Measurements from ENCODE around the gene ARPC1A.
A peak's percentile ranks its signal among the peaks of the same experiment; 100 is the strongest.
"Not testable (repeated sequence)": the region's sequence is repeated elsewhere in the genome, so short reads cannot be mapped to it uniquely, and the experiment has no call there.

The ARPC1A gene

DNA sequence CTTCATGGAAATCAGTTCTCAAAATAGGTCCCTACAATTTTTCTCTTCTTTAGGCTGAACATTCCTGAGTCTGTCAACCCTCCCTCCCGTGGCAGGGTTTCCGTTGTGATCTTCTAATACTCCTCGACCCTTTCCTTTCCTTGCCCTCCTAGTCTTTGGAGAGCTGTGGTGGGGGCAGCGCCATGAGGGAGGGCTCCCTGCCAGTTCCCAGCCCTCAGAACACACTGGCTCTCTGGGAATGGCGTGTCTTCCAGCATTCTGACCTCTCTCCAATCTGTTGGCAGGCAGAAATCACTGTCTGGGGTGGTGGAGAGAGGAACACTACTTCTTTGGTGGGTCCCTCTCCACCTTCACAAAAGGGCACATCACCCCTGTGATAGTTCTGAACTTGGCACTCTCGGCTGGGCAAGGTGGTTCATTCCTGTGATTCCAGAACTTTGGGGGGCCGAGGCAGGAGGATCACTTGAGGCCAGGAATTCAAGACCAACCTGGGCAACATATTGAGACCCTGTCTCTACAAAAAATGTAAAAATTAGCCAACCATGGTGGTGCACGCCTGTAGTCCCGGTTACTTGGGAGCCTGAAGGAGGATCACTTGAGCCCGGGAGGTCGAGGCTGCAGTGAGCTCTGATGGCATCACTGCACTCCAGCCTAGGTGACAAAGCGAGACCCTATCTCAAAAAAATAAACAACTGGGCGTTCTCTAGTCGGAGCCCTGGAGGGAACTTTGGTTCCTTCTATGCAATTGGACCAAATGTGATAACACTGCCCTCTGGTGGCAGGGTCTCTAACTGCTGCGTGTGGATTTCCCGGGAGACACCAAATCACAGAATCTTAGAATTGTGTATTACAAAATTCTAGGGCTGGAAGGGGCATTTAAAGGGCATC, 13.1 kb upstream of the ARPC1A start:
- Histone ChIP-seq H3K27ac (peak overlapping the region in 1 of 11 experiments; percentile 23; a peak in 1 of 22 replicates), H3K4me2 (peak overlapping the region in 9 of 11 experiments; percentile 12 to 70 (median 25); a peak in 13 of 22 replicates), H3K9ac (peak overlapping the region in 4 of 11 experiments; percentile 13 to 43 (median 16); a peak in 4 of 22 replicates), H4K20me1 (no peaks in the 10 kb centered on the region), H3K9me3 (replicated peaks in 1 of 11) (peaks cover 11 to 21% (median 15%) of the 10 kb centered on the region in 11 experiments; a peak in 20 of 22 replicates), H3K27me3 (no peaks in the 10 kb centered on the region), H3K4me3 (no peak overlapping the region), H3K4me1 (peaks cover 0 to 23% (median 19%) of the 10 kb centered on the region in 10 experiments; a peak in 16 of 20 replicates), H3K36me3 (0 out of 22 replicates have a peak, but pooled peaks cover 0 to 10% (median 0%) of the 10 kb centered on the region in 11 experiments)
- no peak for TF ChIP-seq Cebpa-rat (IDR thresholded peaks at IDR 0.05)

DNA sequence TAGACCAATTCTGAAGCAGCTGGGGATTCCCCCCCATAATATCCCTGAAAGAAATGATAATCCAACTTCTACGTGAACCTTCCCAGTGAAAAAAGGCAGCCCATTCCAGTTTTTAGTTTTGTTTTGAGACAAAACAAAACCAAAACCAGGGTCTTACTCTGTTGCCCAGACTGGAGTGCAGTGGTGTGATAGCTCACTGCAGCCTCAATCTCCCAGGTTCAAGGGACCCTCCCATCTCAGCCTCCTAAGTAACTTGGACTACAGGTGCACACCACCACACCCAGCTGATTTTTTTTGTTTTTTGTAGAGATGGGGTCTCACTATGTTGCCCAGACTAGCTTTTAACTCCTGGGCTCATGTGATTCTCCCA, 12.5 kb upstream of the ARPC1A start:
- H3K27me3 ChIP-seq = no peaks in the 10 kb centered on the region
- peak overlapping the region in 3 of 11 experiments; percentile 13 to 43 (median 16); a peak in 5 of 22 replicates for H3K9ac ChIP-seq
- TF ChIP-seq Cebpa-rat (IDR thresholded peaks at IDR 0.05) = no peak
- peak overlapping the region in 2 of 11 experiments; percentile 27 to 32; a peak in 3 of 22 replicates for H3K4me2 ChIP-seq
- H3K9me3 ChIP-seq (replicated peaks in 1 of 11) = peaks cover 11 to 21% (median 15%) of the 10 kb centered on the region in 11 experiments; a peak in 20 of 22 replicates
- peak overlapping the region in 1 of 11 experiments; percentile 23; a peak in 1 of 22 replicates for H3K27ac ChIP-seq
- H3K4me1 ChIP-seq = peaks cover 0 to 17% (median 13%) of the 10 kb centered on the region in 10 experiments; a peak in 16 of 20 replicates
- H3K4me3 ChIP-seq = no peak overlapping the region
- 0 out of 22 replicates have a peak, but pooled peaks cover 0 to 10% (median 0%) of the 10 kb centered on the region in 11 experiments for H3K36me3 ChIP-seq
- H4K20me1 ChIP-seq = no peaks in the 10 kb centered on the region

DNA sequence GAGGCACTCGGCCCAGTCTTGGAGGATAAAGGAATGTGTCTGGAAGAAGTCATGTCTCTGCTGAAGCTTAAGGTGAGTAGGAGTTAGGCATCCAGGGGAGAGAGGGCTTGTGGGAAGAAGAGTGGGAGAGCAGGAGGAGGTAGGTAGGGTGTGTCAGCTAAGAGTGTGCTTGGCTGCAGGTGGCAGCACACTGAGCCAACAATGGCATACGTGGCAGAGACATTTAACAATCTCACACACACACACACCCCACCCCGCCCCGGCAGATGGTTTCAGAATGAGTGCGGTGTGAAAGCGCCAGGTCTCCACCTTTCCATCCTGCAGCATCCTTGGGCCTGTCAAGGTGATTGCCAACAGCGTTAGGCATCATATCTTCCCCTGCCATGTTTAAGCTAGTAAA, 11.2 kb upstream of the ARPC1A start:
- Histone ChIP-seq H3K27me3 (no peaks in the 10 kb centered on the region), H3K4me3 (no peak overlapping the region), H3K36me3 (0 out of 22 replicates have a peak, but pooled peaks cover 0 to 7% (median 0%) of the 10 kb centered on the region in 11 experiments), H3K4me2 (no peak overlapping the region), H3K9me3 (replicated peaks in 1 of 11) (peaks cover 6 to 13% (median 10%) of the 10 kb centered on the region in 11 experiments; a peak in 20 of 22 replicates), H3K27ac (no peak overlapping the region), H4K20me1 (no peaks in the 10 kb centered on the region), H3K9ac (no peak overlapping the region), H3K4me1 (peaks cover 0 to 13% (median 7%) of the 10 kb centered on the region in 10 experiments; a peak in 12 of 20 replicates)
- no peak for TF ChIP-seq Cebpa-rat (IDR thresholded peaks at IDR 0.05)

DNA sequence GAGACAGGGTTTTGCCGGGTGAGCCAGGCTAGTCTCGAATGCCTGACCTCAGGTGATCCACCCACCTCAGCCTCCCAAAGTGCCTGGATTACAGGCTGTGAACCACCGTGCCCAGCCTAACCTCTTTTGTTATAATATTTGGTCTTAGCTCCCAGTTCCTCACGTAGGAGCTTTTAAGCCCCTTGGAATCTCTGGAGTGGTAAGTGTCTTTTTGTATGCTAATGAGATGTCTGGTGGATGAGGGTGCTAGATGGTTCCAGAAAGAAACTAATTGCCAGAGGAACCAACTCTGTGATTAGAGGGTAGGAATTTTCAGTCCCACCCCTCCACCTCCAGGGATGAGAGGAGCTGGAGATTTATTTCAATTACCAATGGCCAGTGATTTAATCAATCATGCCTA, 5.3 kb upstream of the ARPC1A start:
- Histone ChIP-seq H3K9ac (no peak overlapping the region), H3K36me3 (no peaks in the 10 kb centered on the region)

DNA sequence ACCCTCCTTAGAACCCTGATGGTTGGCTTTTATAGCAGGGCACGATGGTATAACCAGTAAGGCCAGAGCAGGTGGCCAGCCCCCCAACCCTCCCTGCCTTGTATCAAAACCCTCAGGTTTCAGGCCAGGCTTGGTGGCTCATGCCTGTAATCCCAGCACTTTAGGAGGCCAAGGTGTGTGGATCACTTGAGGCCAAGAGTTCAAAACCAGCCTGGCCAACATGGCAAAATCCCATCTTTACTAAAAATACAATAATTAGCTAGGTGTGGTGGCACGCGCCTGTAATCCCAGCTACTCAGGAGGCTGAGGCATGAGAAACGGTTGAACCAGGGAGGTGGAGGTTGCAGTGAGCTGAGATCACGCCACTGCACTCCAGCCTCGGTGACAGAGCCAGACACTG, 3.0 kb upstream of the ARPC1A start:
- H3K27ac ChIP-seq; H3K9me3 ChIP-seq (replicated peaks in 1 of 11): not testable (repeated sequence)
- peaks cover 0 to 18% (median 14%) of the 10 kb centered on the region in 11 experiments; a peak in 16 of 22 replicates for H4K20me1 ChIP-seq

More for the DNA sequence above, 5.3 kb upstream of the ARPC1A start:
- TF ChIP-seq Cebpa-rat (IDR thresholded peaks at IDR 0.05) = no peak
- Histone ChIP-seq H3K9me3 (replicated peaks in 1 of 11) (no peaks in the 10 kb centered on the region), H3K27me3 (no peaks in the 10 kb centered on the region), H3K27ac (no peak overlapping the region), H3K4me1 (peaks cover 8 to 12% (median 10%) of the 10 kb centered on the region in 10 experiments), H3K4me2 (no peak overlapping the region), H4K20me1 (no peaks in the 10 kb centered on the region), H3K4me3 (no peak overlapping the region)

DNA sequence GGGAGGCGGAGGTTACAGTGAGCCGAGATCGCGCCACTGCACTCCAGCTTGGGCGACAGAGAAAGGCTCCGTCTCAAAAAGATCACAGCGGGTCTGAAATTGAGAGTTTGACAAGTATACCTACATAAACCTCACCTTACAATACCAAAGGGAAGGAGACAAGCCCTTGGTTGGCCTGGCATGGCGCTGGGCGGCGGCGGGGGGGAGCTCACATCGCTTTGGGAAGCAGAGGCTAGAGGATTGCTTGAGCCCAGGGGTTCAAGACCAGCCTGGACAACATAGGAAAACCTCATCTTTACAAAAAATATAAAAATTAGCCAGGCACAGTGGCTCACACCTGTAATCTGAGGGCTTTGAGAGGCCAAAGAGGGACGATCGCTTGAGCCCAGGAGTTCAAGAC, 1.1 kb upstream of the ARPC1A start:
- H4K20me1 ChIP-seq = peaks cover 0 to 37% (median 32%) of the 10 kb centered on the region in 11 experiments; a peak in 18 of 22 replicates
- peak overlapping the region; percentile 89 to 97 (median 93); a peak in 18 of 22 replicates for H3K9ac ChIP-seq
- peak overlapping the region; percentile 85 to 98 (median 93); a peak in 16 of 20 replicates for H3K4me3 ChIP-seq
- no peak for TF ChIP-seq Cebpa-rat (IDR thresholded peaks at IDR 0.05)
- H3K4me2 ChIP-seq = peak overlapping the region; percentile 90 to 100 (median 97)
- H3K27me3 ChIP-seq = no peaks in the 10 kb centered on the region
- H3K9me3 ChIP-seq (replicated peaks in 1 of 11) = no peaks in the 10 kb centered on the region
- peaks cover 0 to 16% (median 9%) of the 10 kb centered on the region in 11 experiments; a peak in 10 of 22 replicates for H3K36me3 ChIP-seq
- H3K27ac ChIP-seq = peak overlapping the region in 8 of 11 experiments; percentile 87 to 95 (median 89); a peak in 12 of 22 replicates
- H3K4me1 ChIP-seq = peaks cover 27 to 41% (median 38%) of the 10 kb centered on the region in 10 experiments

More for the DNA sequence above, 3.0 kb upstream of the ARPC1A start:
- H3K4me3 ChIP-seq, H3K4me2 ChIP-seq, H3K9ac ChIP-seq, H3K36me3 ChIP-seq, H3K27me3 ChIP-seq: not testable (repeated sequence)
- peaks cover 19 to 25% (median 20%) of the 10 kb centered on the region in 10 experiments for H3K4me1 ChIP-seq

DNA sequence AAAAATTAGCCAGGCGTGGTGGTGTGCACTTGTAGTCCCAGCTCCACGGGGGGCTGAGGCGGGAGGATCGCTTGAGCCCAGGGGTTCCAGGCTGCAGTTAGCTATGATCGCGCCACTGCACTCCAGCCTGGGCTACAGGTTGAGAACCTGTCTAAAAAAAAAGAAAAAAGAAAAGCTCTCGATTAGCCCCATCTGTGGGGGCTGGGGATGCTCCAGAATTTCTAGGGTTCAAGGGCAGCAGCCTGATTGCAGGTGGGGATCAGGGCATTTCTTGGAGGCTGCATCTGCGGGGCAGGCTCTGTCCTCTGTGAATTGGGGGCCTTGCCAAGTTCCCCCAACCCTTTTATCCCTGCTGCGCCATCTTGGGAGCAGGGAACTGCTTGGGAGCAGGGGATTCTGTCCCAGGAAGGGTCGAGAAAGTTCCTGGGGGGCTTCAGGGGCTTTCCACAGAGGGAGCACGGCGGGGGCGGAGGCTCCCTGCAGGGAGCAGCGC, 651 bp upstream of the ARPC1A start:
- H3K9me3 ChIP-seq (replicated peaks in 1 of 11) = no peaks in the 10 kb centered on the region
- H3K4me3 ChIP-seq = peak overlapping the region; percentile 85 to 98 (median 93)
- TF ChIP-seq Cebpa-rat (IDR thresholded peaks at IDR 0.05) = no peak
- peak overlapping the region; percentile 90 to 100 (median 97) for H3K4me2 ChIP-seq
- peak overlapping the region; percentile 83 to 95 (median 88) for H3K27ac ChIP-seq
- peaks cover 0 to 42% (median 37%) of the 10 kb centered on the region in 11 experiments; a peak in 18 of 22 replicates for H4K20me1 ChIP-seq
- peaks cover 0 to 16% (median 11%) of the 10 kb centered on the region in 11 experiments; a peak in 10 of 22 replicates for H3K36me3 ChIP-seq
- H3K9ac ChIP-seq = peak overlapping the region; percentile 89 to 97 (median 93)
- no peaks in the 10 kb centered on the region for H3K27me3 ChIP-seq
- H3K4me1 ChIP-seq = peaks cover 28 to 46% (median 42%) of the 10 kb centered on the region in 10 experiments

DNA sequence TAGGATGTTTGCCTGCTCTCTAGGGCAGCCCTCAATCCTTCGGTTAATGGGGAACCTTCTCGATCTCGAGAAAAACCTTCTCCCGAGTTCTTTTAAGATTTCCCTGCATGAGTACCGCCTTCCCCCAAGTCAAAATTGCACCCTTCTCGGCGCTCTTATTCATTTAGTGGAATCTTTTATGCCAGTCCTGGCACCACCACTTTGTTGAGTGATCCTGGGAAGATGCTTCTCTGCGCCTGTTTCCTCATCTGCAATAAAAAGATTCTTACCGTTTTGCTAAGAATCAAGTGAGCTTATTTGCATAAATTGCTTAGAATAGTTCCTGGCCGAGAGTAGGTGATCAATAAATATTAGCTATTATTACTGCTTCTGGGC, 697 bp downstream of the ARPC1A start:
- Histone ChIP-seq H3K9ac (peak overlapping the region; percentile 89 to 97 (median 93)), H3K27ac (peak overlapping the region; percentile 83 to 95 (median 88)), H4K20me1 (peaks cover 0 to 56% (median 50%) of the 10 kb centered on the region in 11 experiments; a peak in 19 of 22 replicates), H3K9me3 (replicated peaks in 1 of 11) (no peaks in the 10 kb centered on the region), H3K4me1 (peaks cover 35 to 57% (median 52%) of the 10 kb centered on the region in 10 experiments), H3K4me2 (peak overlapping the region; percentile 90 to 98 (median 95)), H3K36me3 (peaks cover 0 to 27% (median 19%) of the 10 kb centered on the region in 11 experiments; a peak in 16 of 22 replicates), H3K4me3 (peak overlapping the region; percentile 85 to 98 (median 93)), H3K27me3 (no peaks in the 10 kb centered on the region)
- no peak for TF ChIP-seq Cebpa-rat (IDR thresholded peaks at IDR 0.05)

Measured in BLaER1 treated with 17β-estradiol and CSF1 and Interleukin-3, amounts not matched to agents 10 nM and 100 nM (cell line).